Activated CD8-positive, alpha-beta T cell treated with anti-CD3 and anti-CD28 coated beads for 36 hours (primary cell): ENCODE measurements around the gene SLC16A14. TPM values are rescaled to one million over a fixed set of nuclear protein-coding genes. Genes with fewer than 3 reads are reported as not detected.

ENCODE experiments used
- ATAC-seq: fragments of 200-7000 bp; cut with Tn5 transposase; one replicate; pipeline ENCODE4 v1.10.0; 2021; ENCODE audit warnings: mild to moderate bottlenecking, moderate library complexity
- CTCF ChIA-PET: fragments of 350-600 bp; sonication (Branson Sonifier 250); formaldehyde crosslinking; loops from one replicate; lab custom pipeline; 2021; ENCODE audit warnings: antibody characterized with exemption; lab: Charles Lee
- POLR2A ChIA-PET: fragments of 350-600 bp; sonication (Branson Sonifier 250); formaldehyde crosslinking; loops from one replicate; lab custom pipeline; 2021; ENCODE audit warnings: antibody characterized with exemption; lab: Charles Lee
- DNase-seq: peaks from one replicate; pipeline ENCODE4 v3.0.0-alpha.2; 2020
- H3K27ac Mint-ChIP-seq: one replicate; pipeline ENCODE4 v1.8.0; 2021; ENCODE audit warnings: mild to moderate bottlenecking, mixed read lengths
- H3K27me3 Mint-ChIP-seq: one replicate; pipeline ENCODE4 v1.8.0; 2021; ENCODE audit warnings: mixed read lengths
- H3K36me3 Mint-ChIP-seq: one replicate; pipeline ENCODE4 v1.8.0; 2021; ENCODE audit warnings: low read depth, mixed read lengths
- H3K4me1 Mint-ChIP-seq: one replicate; pipeline ENCODE4 v1.8.0; 2021; ENCODE audit warnings: low read depth, mixed read lengths
- H3K4me3 Mint-ChIP-seq: one replicate; pipeline ENCODE4 v1.8.0; 2021; ENCODE audit warnings: mild to moderate bottlenecking, moderate library complexity, mixed read lengths
- H3K9me3 Mint-ChIP-seq: one replicate; pipeline ENCODE4 v1.8.0; 2021; ENCODE audit warnings: mixed read lengths
- intact Hi-C: fragments of 100-400 bp; cut with micrococcal nuclease; formaldehyde crosslinking; loops from one replicate; pipeline ENCODE4 v1.10.0; 2022
- total RNA-seq, 2 experiments: library from RNA; stranded (reverse); gene quantifications; one replicate each; pipeline ENCODE4 v1.2.3, GENCODE V29; 2021
- TF ChIP-seq, protein P1 (sequence below): fragments of 200-600 bp; IDR thresholded peaks from one replicate; pipeline ENCODE4 v1.8.0; 2022; ENCODE audit warnings: antibody characterized with exemption, mild to moderate bottlenecking

SLC16A14 gene
- total RNA-seq, 2 experiments from 2014 or later: 1.5 to 2.3 TPM

DNA sequence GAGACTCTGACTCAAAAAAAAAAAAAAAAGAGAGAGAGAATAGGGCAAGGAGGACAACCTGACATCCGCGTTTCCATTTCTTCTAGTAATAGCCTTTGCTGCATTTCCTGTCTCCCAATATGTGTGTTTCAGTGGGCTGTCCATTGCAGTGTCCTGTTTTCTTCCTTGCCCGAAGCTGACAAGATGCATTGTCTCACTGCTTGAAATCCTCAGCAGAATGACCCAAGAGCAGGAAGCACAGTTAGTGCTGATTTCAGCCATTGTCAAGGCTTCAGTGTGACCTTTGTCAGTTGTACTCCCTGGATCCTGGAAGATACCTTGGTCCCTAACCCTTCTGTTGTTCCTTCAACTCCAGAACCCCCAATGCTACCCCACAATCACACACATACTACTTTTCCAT lies 71.2 kb downstream of the SLC16A14 start:
- POLR2A ChIA-PET: no interaction called here
- no peak for ATAC-seq
- Mint-ChIP-seq H3K4me3 (no peak overlapping the region), H3K27me3 (no peaks in the 10 kb centered on the region), H3K9me3 (no peaks in the 10 kb centered on the region), H3K36me3 (no peaks in the 10 kb centered on the region), H3K27ac (no peak overlapping the region), H3K4me1 (peaks cover 4% of the 10 kb centered on the region)
- DNase-seq: no peak
- intact Hi-C loops: no loop called here
- TF ChIP-seq, protein P1, sequence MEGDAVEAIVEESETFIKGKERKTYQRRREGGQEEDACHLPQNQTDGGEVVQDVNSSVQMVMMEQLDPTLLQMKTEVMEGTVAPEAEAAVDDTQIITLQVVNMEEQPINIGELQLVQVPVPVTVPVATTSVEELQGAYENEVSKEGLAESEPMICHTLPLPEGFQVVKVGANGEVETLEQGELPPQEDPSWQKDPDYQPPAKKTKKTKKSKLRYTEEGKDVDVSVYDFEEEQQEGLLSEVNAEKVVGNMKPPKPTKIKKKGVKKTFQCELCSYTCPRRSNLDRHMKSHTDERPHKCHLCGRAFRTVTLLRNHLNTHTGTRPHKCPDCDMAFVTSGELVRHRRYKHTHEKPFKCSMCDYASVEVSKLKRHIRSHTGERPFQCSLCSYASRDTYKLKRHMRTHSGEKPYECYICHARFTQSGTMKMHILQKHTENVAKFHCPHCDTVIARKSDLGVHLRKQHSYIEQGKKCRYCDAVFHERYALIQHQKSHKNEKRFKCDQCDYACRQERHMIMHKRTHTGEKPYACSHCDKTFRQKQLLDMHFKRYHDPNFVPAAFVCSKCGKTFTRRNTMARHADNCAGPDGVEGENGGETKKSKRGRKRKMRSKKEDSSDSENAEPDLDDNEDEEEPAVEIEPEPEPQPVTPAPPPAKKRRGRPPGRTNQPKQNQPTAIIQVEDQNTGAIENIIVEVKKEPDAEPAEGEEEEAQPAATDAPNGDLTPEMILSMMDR: no peak
- CTCF ChIA-PET: interaction anchor here (2.5 kb wide), 1 partner anchor 11 kb away, joined by 8 read pairs; no protein-coding TSS in a partner anchor

DNA sequence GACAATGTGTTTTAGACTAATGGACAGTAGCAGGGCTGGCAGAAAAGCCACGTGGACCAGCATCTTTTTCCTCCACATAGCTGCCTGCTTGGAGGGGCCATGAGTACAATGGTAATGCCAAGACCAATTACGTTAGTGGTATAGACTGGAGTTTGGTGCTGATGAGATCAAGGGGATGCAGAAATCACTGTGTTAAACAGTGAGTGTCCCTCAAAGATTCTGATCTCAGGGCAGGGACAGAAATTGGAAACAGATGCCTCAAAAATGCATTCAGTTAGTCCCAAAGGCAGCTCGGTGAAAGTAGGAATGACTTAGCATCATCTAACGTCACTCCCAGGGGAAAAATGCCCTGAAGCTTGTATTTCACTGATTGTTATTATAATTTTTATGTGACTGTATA lies 72.4 kb downstream of the SLC16A14 start:
- no peak overlapping the region for H3K4me3 Mint-ChIP-seq
- DNase-seq (no peak), ATAC-seq (no peak)
- ChIA-PET POLR2A (no interaction called here), CTCF (interaction anchor here (1.1 kb wide), 1 partner anchor 12 kb away, joined by 4 read pairs; no protein-coding TSS in a partner anchor)
- TF ChIP-seq, protein P1: no peak
- no peaks in the 10 kb centered on the region for H3K36me3 Mint-ChIP-seq
- intact Hi-C loops: no loop called here
- H3K27ac Mint-ChIP-seq: no peak overlapping the region
- no peaks in the 10 kb centered on the region for H3K27me3 Mint-ChIP-seq
- no peaks in the 10 kb centered on the region for H3K9me3 Mint-ChIP-seq
- peaks cover 4% of the 10 kb centered on the region for H3K4me1 Mint-ChIP-seq

DNA sequence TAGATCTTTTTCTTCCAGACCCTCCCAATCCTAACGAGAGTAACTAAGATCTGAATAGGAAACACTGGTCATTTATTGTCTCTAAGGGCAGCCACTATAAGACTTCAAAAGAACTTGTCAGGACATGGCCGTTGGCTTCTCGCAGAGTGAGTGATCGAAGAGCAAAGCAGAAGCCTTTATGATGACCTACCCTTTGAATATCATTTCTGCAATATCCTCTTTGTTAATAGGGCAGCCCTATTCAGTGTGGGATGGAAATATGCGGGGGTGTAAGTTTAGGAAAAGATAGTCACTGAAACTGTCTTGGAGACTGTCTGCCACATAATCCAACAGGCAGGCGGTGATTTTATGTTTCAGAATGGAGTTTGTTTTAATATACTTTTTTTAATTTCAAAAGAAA lies 75.5 kb downstream of the SLC16A14 start:
- POLR2A ChIA-PET: no interaction called here
- no peaks in the 10 kb centered on the region for H3K36me3 Mint-ChIP-seq
- H3K4me1 Mint-ChIP-seq: no peaks in the 10 kb centered on the region
- H3K27ac Mint-ChIP-seq: no peak overlapping the region
- DNase-seq (no peak), ATAC-seq (no peak)
- intact Hi-C loops: no loop called here
- no peak overlapping the region for H3K4me3 Mint-ChIP-seq
- H3K9me3 Mint-ChIP-seq: no peaks in the 10 kb centered on the region
- TF ChIP-seq, protein P1: no peak
- H3K27me3 Mint-ChIP-seq: no peaks in the 10 kb centered on the region
- CTCF ChIA-PET: no interaction called here

Other genes with a start within 250 kb of the SLC16A14 start
- 100 to 1,000 TPM; 208 to 212 TPM for gene TRIP12, start 146.9 kb downstream of the SLC16A14 start, total RNA-seq
- 1 to 10 TPM; 1.6 to 2.0 TPM for gene FBXO36, start 146.4 kb downstream of the SLC16A14 start, total RNA-seq
- gene SP110, start 151.1 kb upstream of the SLC16A14 start, total RNA-seq: 10 to 100 TPM; 67.0 to 69.4 TPM
- 10 to 100 TPM; 78.1 to 78.3 TPM for gene SP140, start 156.8 kb upstream of the SLC16A14 start, total RNA-seq